ENCODE data around the gene BMI1.

Gene BMI1

DNA sequence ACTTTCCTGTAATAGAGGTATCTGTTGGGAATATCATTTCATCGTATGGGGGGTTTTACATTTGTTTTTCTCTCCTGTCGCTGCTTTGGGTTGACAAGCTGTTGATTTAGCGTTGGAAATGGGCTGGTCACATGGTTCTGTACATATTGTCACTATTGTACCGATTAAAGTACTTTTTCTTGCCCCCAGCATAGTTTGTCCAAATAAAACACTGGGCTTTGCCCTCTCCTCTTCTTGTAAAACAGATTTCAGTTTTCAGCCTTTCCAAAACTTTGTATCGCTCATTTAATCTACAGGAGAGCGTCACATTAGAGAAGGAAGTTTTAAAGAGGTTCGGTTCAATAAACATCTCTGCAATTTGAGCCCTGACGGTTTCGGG lies 4.0 kb downstream of the BMI1 start:
- CTCF ChIA-PET: interaction anchor here (0.5 kb wide), 1 partner anchor 193 kb away, joined by 3 read pairs; no protein-coding TSS in a partner anchor
- DNase-seq (ENCODE audit: extremely low spot score): no peak
- TF ChIP-seq PKNOX1 (IDR thresholded peaks at IDR 0.05) (peak; percentile 69), CTBP1 (IDR thresholded peaks at IDR 0.05; ENCODE audit: borderline replicate concordance) (no peak)
- POLR2A ChIA-PET: interaction anchor here (1.0 to 1.9 kb wide), 5 partner anchors 9 to 230 kb away, joined by 4 to 8 read pairs (median 6); partner anchors contain the start of gene COMMD3

GRCh38 chr10:22325272-22326144 lies 4.6 kb downstream of the BMI1 start:
- POLR2A ChIA-PET: interaction anchor here (1.0 to 1.8 kb wide), 3 partner anchors 15 to 111 kb away, joined by 6 to 8 read pairs (median 8); no protein-coding TSS in a partner anchor
- TF ChIP-seq SUZ12 (IDR thresholded peaks at IDR 0.05) (no peak), FOXK2 (IDR thresholded peaks at IDR 0.05) (no peak), BHLHE40 (IDR thresholded peaks at IDR 0.05; ENCODE audit: borderline replicate concordance) (no peak)
- CTCF ChIA-PET: no interaction called here
- DNase-seq (ENCODE audit: extremely low spot score): peak; percentile 66

- POLR2A ChIA-PET: interaction anchor here (0.7 to 2.2 kb wide), 3 partner anchors 10 to 111 kb away, joined by 4 to 10 read pairs (median 8); partner anchors contain the start of gene COMMD3
- CTCF ChIA-PET: no interaction called here
- no peak for DNase-seq (ENCODE audit: extremely low spot score)
- TF ChIP-seq HDGF (IDR thresholded peaks at IDR 0.05; ENCODE audit: borderline replicate concordance): no peak
- TF ChIP-seq L3MBTL2 (conservative IDR thresholded peaks at IDR 0.05): no peak
- TF ChIP-seq PKNOX1 (IDR thresholded peaks at IDR 0.05): no peak
- TF ChIP-seq BHLHE40 (IDR thresholded peaks at IDR 0.05; ENCODE audit: borderline replicate concordance): no peak
Observed at GRCh38 chr10:22326145-22326702, 5.3 kb downstream of the BMI1 start.

DNA sequence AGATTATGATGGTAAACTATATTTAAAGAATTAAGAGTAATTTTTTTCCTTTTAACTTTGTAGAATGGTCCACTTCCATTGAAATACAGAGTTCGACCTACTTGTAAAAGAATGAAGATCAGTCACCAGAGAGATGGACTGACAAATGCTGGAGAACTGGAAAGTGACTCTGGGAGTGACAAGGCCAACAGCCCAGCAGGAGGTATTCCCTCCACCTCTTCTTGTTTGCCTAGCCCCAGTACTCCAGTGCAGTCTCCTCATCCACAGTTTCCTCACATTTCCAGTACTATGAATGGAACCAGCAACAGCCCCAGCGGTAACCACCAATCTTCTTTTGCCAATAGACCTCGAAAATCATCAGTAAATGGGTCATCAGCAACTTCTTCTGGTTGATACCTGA lies 8.3 kb downstream of the BMI1 start:
- ChIA-PET POLR2A (no interaction called here), CTCF (no interaction called here)
- DNase-seq (ENCODE audit: extremely low spot score): no peak
- TF ChIP-seq LEF1 (IDR thresholded peaks at IDR 0.05; ENCODE audit: borderline replicate concordance) (no peak), HDGF (IDR thresholded peaks at IDR 0.05; ENCODE audit: borderline replicate concordance) (no peak), FOXM1 (IDR thresholded peaks at IDR 0.05; ENCODE audit: borderline replicate concordance) (no peak), ARNT (IDR thresholded peaks at IDR 0.05) (no peak), SP1 (IDR thresholded peaks at IDR 0.05) (no peak)

GRCh38 chr10:22332116-22332692 lies 11.3 kb downstream of the BMI1 start:
- TF ChIP-seq SUZ12 (IDR thresholded peaks at IDR 0.05): no peak
- no peak for TF ChIP-seq LEF1 (IDR thresholded peaks at IDR 0.05; ENCODE audit: borderline replicate concordance)
- no peak for TF ChIP-seq NFRKB (IDR thresholded peaks at IDR 0.05)
- TF ChIP-seq FOXM1 (IDR thresholded peaks at IDR 0.05; ENCODE audit: borderline replicate concordance): no peak
- TF ChIP-seq CTBP1 (IDR thresholded peaks at IDR 0.05; ENCODE audit: borderline replicate concordance): no peak
- no peak for TF ChIP-seq TARDBP (IDR thresholded peaks at IDR 0.05)
- no peak for TF ChIP-seq HDGF (IDR thresholded peaks at IDR 0.05; ENCODE audit: borderline replicate concordance)
- TF ChIP-seq PKNOX1 (IDR thresholded peaks at IDR 0.05): no peak
- no peak for TF ChIP-seq SP1 (IDR thresholded peaks at IDR 0.05)
- no peak for TF ChIP-seq L3MBTL2 (conservative IDR thresholded peaks at IDR 0.05)
- no peak for TF ChIP-seq FOXK2 (IDR thresholded peaks at IDR 0.05)
- TF ChIP-seq ELF4 (IDR thresholded peaks at IDR 0.05): no peak
- no peak for TF ChIP-seq BHLHE40 (IDR thresholded peaks at IDR 0.05; ENCODE audit: borderline replicate concordance)
- no peak for TF ChIP-seq FOXA1 (IDR thresholded peaks at IDR 0.05)
- TF ChIP-seq ZNF384 (IDR thresholded peaks at IDR 0.05): no peak
- TF ChIP-seq ARNT (IDR thresholded peaks at IDR 0.05): no peak
- ChIA-PET CTCF (no interaction called here), POLR2A (interaction anchor here (0.7 to 2.1 kb wide), 4 partner anchors 8 to 105 kb away, joined by 3 to 7 read pairs (median 3); partner anchors contain the start of genes BMI1 and COMMD3)
- DNase-seq (ENCODE audit: extremely low spot score): no peak

DNA sequence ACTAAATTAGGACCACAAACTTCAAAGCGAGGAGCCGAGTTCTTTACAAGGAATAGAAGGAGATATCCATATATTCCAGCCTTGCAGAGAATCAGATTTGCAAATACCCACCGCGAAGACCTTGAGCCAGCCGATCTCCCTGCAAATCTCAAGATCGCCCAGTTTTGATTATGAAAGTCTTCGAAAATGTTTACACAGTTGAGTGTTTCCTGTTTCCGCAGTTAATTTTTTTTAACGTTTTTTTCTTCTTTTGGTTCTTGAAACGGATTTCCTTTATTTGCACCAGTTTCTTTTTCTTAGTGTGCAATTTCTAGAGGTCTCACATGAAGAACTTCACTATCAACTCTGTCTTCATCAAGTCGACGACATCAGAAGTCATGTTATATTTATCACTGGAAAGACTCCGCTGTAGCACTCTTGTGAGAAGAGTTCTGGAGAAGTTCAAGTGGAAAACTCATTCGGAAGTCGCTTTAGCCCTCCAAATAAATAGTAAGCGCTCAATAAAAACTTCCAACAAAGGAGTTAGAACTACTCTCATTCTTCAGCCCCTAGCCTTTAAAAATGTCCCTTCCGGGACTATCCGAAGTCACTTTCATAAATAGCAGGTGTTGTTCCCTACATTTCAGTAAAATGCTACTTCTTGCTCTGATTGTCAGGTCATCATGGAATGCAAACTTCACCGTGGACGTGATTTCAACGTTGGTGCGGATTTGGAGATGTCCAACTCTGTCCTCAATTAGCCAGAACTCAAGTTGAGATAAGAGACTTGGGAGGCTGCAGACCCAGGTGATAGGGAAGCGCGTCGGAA lies 12.5 kb downstream of the BMI1 start:
- ChIA-PET POLR2A (no interaction called here), CTCF (interaction anchor here (0.5 kb wide), 1 partner anchor 263 kb away, joined by 3 read pairs; no protein-coding TSS in a partner anchor)
- TF ChIP-seq ZNF384 (IDR thresholded peaks at IDR 0.05): no peak
- no peak for TF ChIP-seq L3MBTL2 (conservative IDR thresholded peaks at IDR 0.05)
- no peak for TF ChIP-seq FOXM1 (IDR thresholded peaks at IDR 0.05; ENCODE audit: borderline replicate concordance)
- no peak for TF ChIP-seq ELF4 (IDR thresholded peaks at IDR 0.05)
- TF ChIP-seq HDGF (IDR thresholded peaks at IDR 0.05; ENCODE audit: borderline replicate concordance): no peak
- no peak for TF ChIP-seq LEF1 (IDR thresholded peaks at IDR 0.05; ENCODE audit: borderline replicate concordance)
- TF ChIP-seq FOXA1 (IDR thresholded peaks at IDR 0.05): no peak
- TF ChIP-seq SP1 (IDR thresholded peaks at IDR 0.05): no peak
- no peak for TF ChIP-seq PKNOX1 (IDR thresholded peaks at IDR 0.05)
- no peak for TF ChIP-seq TARDBP (IDR thresholded peaks at IDR 0.05)
- TF ChIP-seq NFRKB (IDR thresholded peaks at IDR 0.05): no peak
- no peak for TF ChIP-seq ARNT (IDR thresholded peaks at IDR 0.05)
- TF ChIP-seq CTBP1 (IDR thresholded peaks at IDR 0.05; ENCODE audit: borderline replicate concordance): no peak
- TF ChIP-seq BHLHE40 (IDR thresholded peaks at IDR 0.05; ENCODE audit: borderline replicate concordance): no peak
- TF ChIP-seq FOXK2 (IDR thresholded peaks at IDR 0.05): no peak
- no peak for DNase-seq (ENCODE audit: extremely low spot score)

All from HEK293T (cell line).